Nephron (organoid): ENCODE measurements around the gene DCAF6.

Experiments
- H3K27ac Mint-ChIP-seq, 3 experiments: 2 replicates each; pipeline ENCODE4 v1.8.0; 2020; ENCODE audit warnings: mixed read lengths in 3 of 3, mild to moderate bottlenecking in 2 of 3, moderate library complexity in 1 of 3
- H3K27me3 Mint-ChIP-seq: 2 replicates; pipeline ENCODE4 v1.8.0; 2021; ENCODE audit warnings: low read depth, mild to moderate bottlenecking, moderate library complexity, mixed read lengths
- H3K36me3 Mint-ChIP-seq: 2 replicates; pipeline ENCODE4 v1.8.0; 2020; ENCODE audit warnings: low read depth, mixed read lengths
- H3K4me1 Mint-ChIP-seq: 2 replicates; pipeline ENCODE4 v1.8.0; 2020; ENCODE audit warnings: mixed read lengths
- H3K4me3 Mint-ChIP-seq, 3 experiments: 2 replicates each; pipeline ENCODE4 v1.8.0; 2020; ENCODE audit warnings: mild to moderate bottlenecking in 3 of 3, mixed read lengths in 3 of 3, moderate library complexity in 2 of 3
- H3K9me3 Mint-ChIP-seq: 2 replicates; pipeline ENCODE4 v1.8.0; 2020; ENCODE audit warnings: mixed read lengths
- CTCF ChIP-seq, 3 experiments: fragments of 200-600 bp; sonication (generic); IDR thresholded peaks; one replicate each; pipeline ENCODE4 v1.5.0; 2021; ENCODE audit warnings: antibody characterized with exemption in 3 of 3; ENCODE audit not compliant: unreplicated experiment in 3 of 3

The DCAF6 gene

DNA sequence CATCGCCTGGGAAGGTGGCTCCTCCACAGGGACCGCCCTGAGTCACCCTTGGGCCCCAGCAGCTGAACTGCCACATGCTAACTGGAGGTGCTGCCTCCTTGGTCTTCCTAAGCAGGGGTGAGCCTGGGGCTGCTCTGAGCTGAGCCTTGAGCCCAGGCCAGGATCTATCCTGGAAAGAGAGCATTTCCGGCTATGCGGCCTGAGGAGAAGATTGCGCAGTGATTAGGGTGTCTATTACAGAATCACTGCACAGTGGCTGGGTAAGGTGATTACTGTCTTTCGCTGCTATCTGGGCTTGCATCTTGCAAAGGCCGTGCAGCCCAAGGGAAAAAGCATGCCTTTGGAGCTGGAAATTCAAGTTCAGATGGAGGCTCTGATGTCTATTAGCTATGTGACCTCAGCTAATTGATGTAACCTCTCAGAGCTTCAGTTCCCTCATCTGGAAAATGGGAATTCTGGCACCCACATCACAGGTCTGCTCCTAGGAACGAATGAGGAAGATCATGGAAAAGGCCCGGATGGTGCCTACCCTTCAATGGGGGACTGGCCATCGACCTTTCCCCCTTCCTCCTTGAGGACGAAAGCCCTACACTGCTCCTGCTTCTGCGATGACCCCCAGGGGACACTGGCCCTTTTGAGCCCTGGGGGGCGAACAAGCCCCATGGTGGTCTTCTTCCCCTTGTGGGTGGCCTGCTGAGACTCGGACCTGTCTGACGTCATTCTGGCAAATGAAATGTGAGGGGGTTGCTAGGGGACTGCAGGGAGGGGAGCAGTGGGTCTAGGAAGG, 162.2 kb downstream of the DCAF6 start:
- no peaks in the 10 kb centered on the region for H3K27me3 Mint-ChIP-seq
- no peak overlapping the region for H3K4me3 Mint-ChIP-seq
- peaks cover 58% of the 10 kb centered on the region for H3K36me3 Mint-ChIP-seq
- TF ChIP-seq CTCF (IDR thresholded peaks at IDR 0.05; ENCODE audit: unreplicated experiment in 3 of 3), result no peak
- H3K4me1 Mint-ChIP-seq, result peaks cover 4% of the 10 kb centered on the region
- H3K27ac Mint-ChIP-seq, result no peak overlapping the region
- no peaks in the 10 kb centered on the region for H3K9me3 Mint-ChIP-seq

DNA sequence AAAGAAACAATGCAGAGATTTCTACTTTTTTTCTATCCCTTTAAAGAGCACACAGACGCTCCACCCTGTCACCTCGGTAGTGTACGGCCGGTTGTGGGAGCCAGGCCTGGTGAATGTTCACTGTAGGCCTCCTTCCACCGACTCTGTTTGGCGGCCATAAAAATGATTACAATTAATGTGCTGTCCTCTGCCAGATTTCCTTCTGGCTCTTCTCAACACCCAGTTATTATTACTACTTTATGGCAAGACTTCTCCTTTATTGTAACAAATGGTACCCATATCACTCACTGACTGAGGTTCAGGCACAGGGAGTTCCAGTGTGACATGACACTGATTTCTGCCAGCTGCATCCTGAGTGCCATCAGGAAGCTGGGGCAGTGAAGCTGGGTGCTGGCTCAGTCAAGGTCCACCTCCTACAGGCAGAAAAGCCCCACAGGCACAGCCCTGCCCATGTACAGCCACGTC, 162.9 kb downstream of the DCAF6 start:
- Mint-ChIP-seq H3K27me3 (no peaks in the 10 kb centered on the region), H3K9me3 (no peaks in the 10 kb centered on the region), H3K4me1 (no peaks in the 10 kb centered on the region), H3K36me3 (peaks cover 58% of the 10 kb centered on the region), H3K4me3 (no peak overlapping the region), H3K27ac (no peak overlapping the region)
- no peak for TF ChIP-seq CTCF (IDR thresholded peaks at IDR 0.05; ENCODE audit: unreplicated experiment in 3 of 3)

DNA sequence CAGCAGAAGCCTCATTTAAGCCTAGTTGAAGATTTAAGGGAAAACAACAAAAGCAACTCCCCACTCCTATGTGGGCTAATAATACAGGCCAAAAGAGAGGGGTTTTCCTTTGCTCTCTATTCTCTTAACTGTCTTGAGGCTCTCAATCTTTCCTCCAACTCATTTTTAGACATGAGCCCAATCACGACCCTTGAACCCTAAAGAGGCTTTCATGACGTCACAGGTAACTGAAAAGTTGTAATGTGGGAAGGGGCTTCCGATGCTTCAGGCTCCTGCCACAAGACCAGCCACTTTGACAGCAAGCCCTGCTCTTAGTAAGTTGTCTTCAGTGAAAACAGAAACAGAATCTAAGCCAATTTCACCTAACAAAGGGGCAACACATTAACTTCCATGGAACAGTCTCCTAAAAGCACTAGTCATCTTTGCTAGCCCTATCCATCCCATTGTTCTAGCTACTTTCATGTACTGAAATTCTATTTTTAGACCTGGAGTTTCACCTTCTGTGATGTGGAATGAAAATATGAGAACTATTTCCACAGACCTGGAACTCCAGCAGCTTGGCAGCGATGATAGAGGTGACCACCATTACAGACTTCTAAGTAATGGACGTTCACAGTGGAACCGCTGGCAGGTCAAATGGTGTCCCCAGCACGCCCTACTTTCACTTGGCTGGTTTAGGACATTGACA, 164.0 kb downstream of the DCAF6 start:
- no peaks in the 10 kb centered on the region for H3K9me3 Mint-ChIP-seq
- no peak for TF ChIP-seq CTCF (IDR thresholded peaks at IDR 0.05; ENCODE audit: unreplicated experiment in 3 of 3)
- no peaks in the 10 kb centered on the region for H3K27me3 Mint-ChIP-seq
- H3K36me3 Mint-ChIP-seq, result peaks cover 55% of the 10 kb centered on the region
- no peaks in the 10 kb centered on the region for H3K4me1 Mint-ChIP-seq
- H3K4me3 Mint-ChIP-seq, result no peak overlapping the region
- no peak overlapping the region for H3K27ac Mint-ChIP-seq

DNA sequence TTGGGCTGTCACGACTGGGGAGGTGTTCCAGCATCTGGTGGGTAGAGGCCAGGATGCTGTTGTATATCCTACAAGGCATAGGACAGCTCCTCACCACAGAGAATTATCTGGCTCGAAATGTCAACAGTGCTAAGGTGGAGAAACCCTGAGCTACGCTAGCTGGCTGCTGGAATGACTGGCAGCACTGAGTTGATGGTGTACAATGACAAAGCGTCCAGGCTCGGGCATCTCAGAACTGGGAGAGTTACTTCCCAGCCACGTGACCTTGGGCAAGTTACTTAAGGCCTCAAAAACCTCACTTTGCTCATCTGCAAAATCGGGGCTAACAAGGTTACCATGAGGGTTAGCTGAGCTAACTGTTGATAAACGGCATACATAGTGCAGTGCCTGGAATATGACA, 164.9 kb downstream of the DCAF6 start:
- no peaks in the 10 kb centered on the region for H3K4me1 Mint-ChIP-seq
- TF ChIP-seq CTCF (IDR thresholded peaks at IDR 0.05; ENCODE audit: unreplicated experiment in 3 of 3), result no peak
- H3K36me3 Mint-ChIP-seq, result peaks cover 50% of the 10 kb centered on the region
- no peaks in the 10 kb centered on the region for H3K9me3 Mint-ChIP-seq
- H3K27ac Mint-ChIP-seq, result no peak overlapping the region
- no peaks in the 10 kb centered on the region for H3K27me3 Mint-ChIP-seq
- no peak overlapping the region for H3K4me3 Mint-ChIP-seq

DNA sequence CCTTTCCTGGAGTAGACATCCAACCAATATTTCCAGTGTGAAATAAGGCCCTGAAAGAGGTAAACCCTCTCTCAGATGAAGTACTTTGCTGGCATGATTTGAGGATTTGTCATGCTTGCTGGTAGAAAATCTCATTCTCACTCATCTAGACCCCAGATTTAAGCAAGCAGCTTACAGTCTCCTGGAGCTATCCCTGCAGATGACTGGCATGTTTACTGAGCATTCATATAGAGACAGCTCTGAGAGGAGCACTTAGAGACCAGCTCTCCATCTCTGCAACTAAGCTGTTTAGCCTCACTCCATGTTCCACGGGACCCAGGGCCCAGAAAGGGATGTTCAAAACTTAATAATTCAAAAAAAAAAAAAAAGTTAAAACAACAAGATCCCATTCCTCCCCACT, 166.0 kb downstream of the DCAF6 start:
- no peak overlapping the region for H3K4me3 Mint-ChIP-seq

More for the DNA sequence above, 166.0 kb downstream of the DCAF6 start:
- Mint-ChIP-seq H3K4me1 (no peaks in the 10 kb centered on the region), H3K9me3 (no peaks in the 10 kb centered on the region), H3K36me3 (peaks cover 43% of the 10 kb centered on the region), H3K27ac (no peak overlapping the region), H3K27me3 (no peaks in the 10 kb centered on the region)
- TF ChIP-seq CTCF (IDR thresholded peaks at IDR 0.05; ENCODE audit: unreplicated experiment in 3 of 3), result no peak
